Measurements from ENCODE around the gene PCDH1.

DNA sequence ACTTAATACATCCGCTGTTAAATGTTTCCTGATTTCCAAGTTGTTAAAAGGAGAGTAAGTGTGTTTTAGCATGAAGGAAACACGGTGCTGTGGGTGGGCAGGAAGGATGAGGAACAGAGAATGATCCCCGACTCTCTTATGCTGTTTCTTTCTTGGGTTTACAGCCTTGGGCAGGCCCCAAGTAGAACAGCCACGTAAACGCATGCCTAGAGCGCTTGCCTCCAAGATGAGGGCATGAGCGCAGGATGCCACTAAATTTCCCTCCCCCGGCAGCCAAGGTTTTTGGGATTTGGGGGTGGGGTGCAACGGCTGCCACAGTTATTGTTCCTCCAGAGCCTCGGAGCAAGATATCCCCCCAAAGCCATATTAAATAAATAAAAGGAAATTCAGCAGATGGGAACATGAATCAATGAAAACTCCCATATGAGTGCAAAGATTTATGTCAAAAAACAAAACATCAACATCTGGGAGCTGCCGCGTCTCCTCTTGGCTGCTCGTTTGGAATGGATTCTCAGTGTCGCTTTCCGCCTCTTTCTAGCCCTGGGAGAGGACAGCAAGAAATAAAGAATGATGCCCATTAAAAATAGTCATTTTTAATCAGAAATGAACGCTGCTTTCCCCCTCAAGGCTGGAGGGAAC, 35.5 kb upstream of the PCDH1 start:
- TF ChIP-seq CTCF (IDR thresholded peaks at IDR 0.05) (no peak; the same call in 1 of the 2 replicates), ZFX (IDR thresholded peaks at IDR 0.05; ENCODE audit: borderline replicate concordance) (no peak)

All from 22Rv1 (cell line).